ENCODE measurements around the gene DIP2C.

Gene DIP2C

DNA sequence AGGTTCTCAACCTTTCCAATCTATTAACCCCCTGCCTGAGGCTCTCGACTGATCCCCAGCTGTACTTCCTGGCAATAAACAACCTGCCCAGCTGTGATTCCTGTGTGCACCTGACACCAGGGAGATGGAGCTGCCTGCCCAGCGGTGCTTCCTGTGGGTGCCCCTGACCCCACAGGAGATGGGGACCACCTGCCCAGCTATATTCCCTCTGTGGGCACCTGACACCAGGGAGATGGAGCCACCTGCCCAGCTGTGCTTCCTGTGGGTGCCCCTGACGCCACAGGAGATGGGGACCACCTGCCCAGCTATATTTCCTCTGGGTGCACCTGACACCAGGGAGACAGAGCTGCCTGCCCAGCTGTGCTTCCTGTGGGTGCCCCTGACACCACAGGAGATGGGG, 184.0 kb downstream of the DIP2C start:
- H3K4me3 ChIP-seq (ENCODE audit: low read length): no peak overlapping the region
- H3K27me3 ChIP-seq (ENCODE audit: insufficient read depth, low read length): peaks cover 90% of the 10 kb centered on the region
- H3K27ac ChIP-seq (ENCODE audit: low read length): no peak overlapping the region
- no peak overlapping the region for H3K9ac ChIP-seq (ENCODE audit: low read depth, low read length)
- no peaks in the 10 kb centered on the region for H3K36me3 ChIP-seq (ENCODE audit: insufficient read depth, low read depth, low read length)
- H3K4me1 ChIP-seq (ENCODE audit: insufficient read depth, low read length): no peaks in the 10 kb centered on the region
- no peaks in the 10 kb centered on the region for H3K9me3 ChIP-seq (ENCODE audit: insufficient read depth, low read depth, low read length)

DNA sequence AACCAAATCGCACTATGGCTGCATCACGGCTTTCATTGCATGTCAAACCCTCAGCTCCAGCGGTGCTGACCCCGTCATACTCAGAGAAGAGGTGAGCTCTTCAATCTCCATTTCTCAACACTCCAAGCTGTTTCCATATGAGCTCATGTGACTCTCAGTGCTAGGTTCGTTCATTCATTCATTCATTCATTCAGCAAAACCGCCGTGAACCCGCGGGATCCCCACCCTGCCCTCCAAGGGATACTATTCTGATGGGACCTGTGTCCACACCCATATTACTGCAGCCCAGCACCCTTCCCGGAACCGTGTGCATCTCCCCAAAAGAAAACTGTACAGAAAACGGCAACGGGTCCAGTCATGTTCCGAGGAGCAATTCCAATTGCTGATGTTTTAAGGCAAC, 184.7 kb downstream of the DIP2C start:
- H3K4me1 ChIP-seq (ENCODE audit: insufficient read depth, low read length): no peaks in the 10 kb centered on the region
- H3K27ac ChIP-seq (ENCODE audit: low read length): no peak overlapping the region
- H3K27me3 ChIP-seq (ENCODE audit: insufficient read depth, low read length): peaks cover 90% of the 10 kb centered on the region
- H3K9me3 ChIP-seq (ENCODE audit: insufficient read depth, low read depth, low read length): no peaks in the 10 kb centered on the region
- no peak overlapping the region for H3K4me3 ChIP-seq (ENCODE audit: low read length)
- H3K9ac ChIP-seq (ENCODE audit: low read depth, low read length): no peak overlapping the region
- H3K36me3 ChIP-seq (ENCODE audit: insufficient read depth, low read depth, low read length): no peaks in the 10 kb centered on the region

DNA sequence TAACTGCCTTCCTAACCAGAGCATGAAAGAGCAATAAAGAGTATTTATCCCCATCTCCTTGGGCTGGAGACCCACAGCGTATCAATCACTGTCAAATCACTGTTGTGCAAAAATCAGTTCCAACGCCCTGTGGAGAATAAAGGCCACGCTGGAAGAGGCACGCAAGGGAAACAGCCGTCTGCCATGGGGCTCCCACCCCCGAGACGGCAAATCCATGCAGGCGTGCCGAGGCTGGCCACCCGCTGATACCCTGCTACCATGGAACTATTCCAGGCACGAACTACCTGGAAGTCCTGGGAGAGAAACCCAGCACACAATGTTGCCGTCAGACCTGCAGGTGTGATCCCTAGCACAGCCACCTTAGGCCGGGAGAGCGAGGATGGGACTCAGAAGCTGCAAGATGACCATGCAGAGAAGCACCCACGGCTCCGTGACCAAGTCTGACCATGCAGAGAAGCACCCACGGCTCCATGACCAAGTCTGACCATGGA, 185.3 kb downstream of the DIP2C start:
- Histone ChIP-seq H3K27me3 (ENCODE audit: insufficient read depth, low read length) (peaks cover 86% of the 10 kb centered on the region), H3K4me1 (ENCODE audit: insufficient read depth, low read length) (no peaks in the 10 kb centered on the region), H3K27ac (ENCODE audit: low read length) (no peak overlapping the region), H3K36me3 (ENCODE audit: insufficient read depth, low read depth, low read length) (no peaks in the 10 kb centered on the region), H3K9ac (ENCODE audit: low read depth, low read length) (no peak overlapping the region), H3K9me3 (ENCODE audit: insufficient read depth, low read depth, low read length) (no peaks in the 10 kb centered on the region), H3K4me3 (ENCODE audit: low read length) (no peak overlapping the region)

DNA sequence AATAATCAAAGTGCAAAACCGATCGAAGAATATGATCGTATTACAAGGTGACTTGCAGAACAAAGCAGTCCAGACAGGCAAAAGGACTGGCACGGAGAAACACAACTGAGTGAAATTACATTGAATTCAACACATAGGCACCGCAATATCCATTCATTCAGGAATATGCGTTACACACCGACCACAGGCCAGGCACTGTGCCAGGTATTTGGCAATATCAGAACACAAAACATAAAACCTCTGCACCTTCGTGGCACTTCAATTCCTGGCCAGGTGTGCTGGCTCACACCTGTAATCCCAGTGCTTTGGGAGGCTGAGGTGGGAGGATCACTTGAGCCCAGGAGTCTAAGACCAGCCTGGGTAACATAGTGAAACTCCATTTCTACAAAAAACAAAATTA, 187.9 kb downstream of the DIP2C start:
- Histone ChIP-seq H3K9me3 (ENCODE audit: insufficient read depth, low read depth, low read length) (no peaks in the 10 kb centered on the region), H3K4me1 (ENCODE audit: insufficient read depth, low read length) (no peaks in the 10 kb centered on the region), H3K36me3 (ENCODE audit: insufficient read depth, low read depth, low read length) (no peaks in the 10 kb centered on the region), H3K27me3 (ENCODE audit: insufficient read depth, low read length) (peaks cover 60% of the 10 kb centered on the region), H3K27ac (ENCODE audit: low read length) (no peak overlapping the region), H3K4me3 (ENCODE audit: low read length) (no peak overlapping the region), H3K9ac (ENCODE audit: low read depth, low read length) (no peak overlapping the region)

DNA sequence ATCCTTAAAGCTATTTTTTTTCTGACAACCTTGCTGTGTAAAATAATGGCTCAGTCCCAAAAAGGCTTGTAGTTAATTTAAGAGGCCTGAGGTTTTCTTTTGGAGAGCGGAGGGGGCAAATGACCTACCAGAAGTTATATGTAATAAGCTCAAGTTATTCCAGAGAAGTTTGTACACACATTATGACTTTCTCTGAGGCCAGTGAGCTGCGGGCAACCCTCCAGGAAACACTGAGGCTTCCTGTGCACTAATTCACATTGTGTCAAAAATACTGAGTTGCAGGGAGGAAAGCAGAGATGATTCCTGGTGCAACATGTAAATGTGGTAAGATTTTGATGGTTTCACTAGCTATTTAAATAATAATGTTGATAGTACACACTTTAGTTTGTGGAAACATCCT, 188.6 kb downstream of the DIP2C start:
- H3K9me3 ChIP-seq (ENCODE audit: insufficient read depth, low read depth, low read length): no peaks in the 10 kb centered on the region
- no peaks in the 10 kb centered on the region for H3K36me3 ChIP-seq (ENCODE audit: insufficient read depth, low read depth, low read length)
- no peak overlapping the region for H3K4me3 ChIP-seq (ENCODE audit: low read length)
- H3K4me1 ChIP-seq (ENCODE audit: insufficient read depth, low read length): no peaks in the 10 kb centered on the region
- H3K9ac ChIP-seq (ENCODE audit: low read depth, low read length): no peak overlapping the region
- H3K27ac ChIP-seq (ENCODE audit: low read length): no peak overlapping the region
- peaks cover 53% of the 10 kb centered on the region for H3K27me3 ChIP-seq (ENCODE audit: insufficient read depth, low read length)

DNA sequence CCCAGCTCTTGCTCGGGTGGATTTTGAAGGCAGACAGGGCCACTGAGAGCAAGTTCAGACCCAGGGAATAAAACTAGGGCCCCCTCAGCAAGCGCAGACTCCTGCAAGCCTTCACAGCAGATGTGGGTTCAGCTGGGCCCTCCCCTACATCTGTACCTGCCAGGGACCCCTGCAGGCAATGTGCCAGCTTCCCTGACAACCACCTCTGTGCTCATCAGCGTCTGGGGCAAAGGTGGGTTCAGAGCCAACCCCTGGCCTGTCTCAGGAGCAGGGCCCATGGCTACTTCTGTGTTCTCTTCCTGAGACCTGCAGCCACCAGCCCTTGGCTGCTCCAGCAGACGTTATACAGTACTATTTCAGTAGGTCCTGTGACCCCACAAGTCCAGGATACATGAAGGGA, 189.5 kb downstream of the DIP2C start:
- Histone ChIP-seq H3K36me3 (ENCODE audit: insufficient read depth, low read depth, low read length) (no peaks in the 10 kb centered on the region), H3K4me3 (ENCODE audit: low read length) (no peak overlapping the region), H3K4me1 (ENCODE audit: insufficient read depth, low read length) (no peaks in the 10 kb centered on the region), H3K9me3 (ENCODE audit: insufficient read depth, low read depth, low read length) (no peaks in the 10 kb centered on the region), H3K9ac (ENCODE audit: low read depth, low read length) (no peak overlapping the region), H3K27me3 (ENCODE audit: insufficient read depth, low read length) (peaks cover 44% of the 10 kb centered on the region), H3K27ac (ENCODE audit: low read length) (no peak overlapping the region)

DNA sequence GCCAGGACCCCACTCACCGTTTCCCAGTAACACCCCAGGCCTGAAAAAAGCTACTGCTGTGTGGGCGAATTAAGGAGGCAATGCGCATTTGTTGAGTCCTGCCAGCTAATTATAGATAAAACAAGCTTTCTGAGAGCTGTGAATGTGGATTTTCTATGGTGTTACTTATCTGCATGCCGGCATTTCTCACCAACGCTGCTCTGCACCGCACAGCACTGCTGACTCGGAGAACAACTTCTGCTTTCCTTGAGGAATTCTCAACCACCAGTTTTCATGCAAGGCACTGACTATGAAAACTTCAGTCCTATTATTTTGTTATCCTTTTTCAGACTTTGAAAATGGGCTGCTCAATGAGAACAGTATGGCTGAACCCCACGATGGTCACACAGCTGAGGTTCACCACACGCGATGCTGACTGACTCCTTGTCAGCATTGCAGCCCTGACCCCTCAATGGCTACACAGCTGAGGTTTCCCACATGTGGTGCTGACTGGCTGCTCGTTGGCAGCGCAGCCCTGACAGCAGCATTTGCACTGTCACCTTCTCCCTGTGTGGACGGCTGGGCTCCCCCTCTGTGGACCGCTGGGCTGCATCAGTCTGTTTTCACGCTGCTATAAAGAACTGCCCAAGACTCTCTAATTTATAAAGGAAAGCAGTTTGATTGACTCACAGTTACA, 190.6 kb downstream of the DIP2C start:
- no peaks in the 10 kb centered on the region for H3K4me1 ChIP-seq (ENCODE audit: insufficient read depth, low read length)
- no peak overlapping the region for H3K9ac ChIP-seq (ENCODE audit: low read depth, low read length)

DNA sequence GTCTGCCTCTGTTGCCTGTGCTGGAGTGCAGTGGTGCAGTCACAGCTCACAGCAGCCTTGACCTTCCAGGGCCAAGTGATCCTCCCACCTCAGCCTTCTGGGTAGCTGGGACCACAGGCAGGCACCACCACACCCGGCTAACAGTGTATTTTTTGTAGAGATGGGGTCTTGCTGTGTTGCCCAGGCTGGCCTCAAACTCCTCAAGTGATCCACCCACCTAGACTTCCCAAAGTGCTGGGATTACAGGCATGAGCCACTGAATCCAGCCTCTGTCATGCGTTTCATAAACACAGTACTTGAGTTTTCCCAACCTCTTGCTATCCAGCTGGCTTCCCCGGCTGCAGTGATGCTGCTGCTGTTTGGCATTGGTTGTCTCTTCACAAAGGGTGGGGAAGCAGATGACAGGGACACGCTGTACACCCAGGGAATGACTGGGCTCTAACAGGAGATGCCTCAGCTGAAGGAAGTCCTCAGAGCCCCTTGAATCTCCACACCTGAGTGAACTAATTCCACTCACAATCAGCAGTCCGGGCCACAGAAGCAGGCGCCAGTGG, 191.5 kb downstream of the DIP2C start:
- Histone ChIP-seq H3K4me3 (ENCODE audit: low read length) (no peak overlapping the region), H3K36me3 (ENCODE audit: insufficient read depth, low read depth, low read length) (no peaks in the 10 kb centered on the region), H3K27ac (ENCODE audit: low read length) (no peak overlapping the region), H3K9ac (ENCODE audit: low read depth, low read length) (no peak overlapping the region), H3K27me3 (ENCODE audit: insufficient read depth, low read length) (peaks cover 26% of the 10 kb centered on the region), H3K9me3 (ENCODE audit: insufficient read depth, low read depth, low read length) (no peaks in the 10 kb centered on the region), H3K4me1 (ENCODE audit: insufficient read depth, low read length) (peaks cover 3% of the 10 kb centered on the region; the same call in 1 of the 2 replicates)

More for the DNA sequence above, 190.6 kb downstream of the DIP2C start:
- H3K27me3 ChIP-seq (ENCODE audit: insufficient read depth, low read length): peaks cover 33% of the 10 kb centered on the region
- H3K27ac ChIP-seq (ENCODE audit: low read length): no peak overlapping the region
- no peak overlapping the region for H3K4me3 ChIP-seq (ENCODE audit: low read length)
- H3K9me3 ChIP-seq (ENCODE audit: insufficient read depth, low read depth, low read length): no peaks in the 10 kb centered on the region
- no peaks in the 10 kb centered on the region for H3K36me3 ChIP-seq (ENCODE audit: insufficient read depth, low read depth, low read length)

DNA sequence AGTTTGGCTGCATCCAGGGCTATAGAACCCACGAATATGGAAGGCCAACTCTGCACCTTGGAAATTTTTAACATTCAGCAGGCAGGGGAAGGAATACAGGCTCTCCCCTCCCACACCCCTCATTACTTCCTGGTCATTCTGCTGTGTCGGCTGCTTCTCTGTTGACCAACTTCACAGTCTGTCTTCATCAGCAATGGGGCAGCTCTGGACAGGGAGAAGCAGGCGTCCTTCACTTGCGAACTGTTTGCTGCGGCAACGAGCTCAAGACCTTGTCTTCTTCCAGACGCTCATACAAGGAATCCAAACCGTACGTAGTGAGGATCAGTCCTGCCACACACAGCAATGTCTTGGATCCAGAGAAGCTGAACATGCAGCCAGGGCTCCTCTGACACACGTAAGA, 192.2 kb downstream of the DIP2C start:
- no peak overlapping the region for H3K4me3 ChIP-seq (ENCODE audit: low read length)
- no peaks in the 10 kb centered on the region for H3K9me3 ChIP-seq (ENCODE audit: insufficient read depth, low read depth, low read length)
- H3K4me1 ChIP-seq (ENCODE audit: insufficient read depth, low read length): peaks cover 9% of the 10 kb centered on the region; the same call in 1 of the 2 replicates
- H3K36me3 ChIP-seq (ENCODE audit: insufficient read depth, low read depth, low read length): no peaks in the 10 kb centered on the region
- H3K27ac ChIP-seq (ENCODE audit: low read length): no peak overlapping the region
- no peak overlapping the region for H3K9ac ChIP-seq (ENCODE audit: low read depth, low read length)
- peaks cover 25% of the 10 kb centered on the region for H3K27me3 ChIP-seq (ENCODE audit: insufficient read depth, low read length)

DNA sequence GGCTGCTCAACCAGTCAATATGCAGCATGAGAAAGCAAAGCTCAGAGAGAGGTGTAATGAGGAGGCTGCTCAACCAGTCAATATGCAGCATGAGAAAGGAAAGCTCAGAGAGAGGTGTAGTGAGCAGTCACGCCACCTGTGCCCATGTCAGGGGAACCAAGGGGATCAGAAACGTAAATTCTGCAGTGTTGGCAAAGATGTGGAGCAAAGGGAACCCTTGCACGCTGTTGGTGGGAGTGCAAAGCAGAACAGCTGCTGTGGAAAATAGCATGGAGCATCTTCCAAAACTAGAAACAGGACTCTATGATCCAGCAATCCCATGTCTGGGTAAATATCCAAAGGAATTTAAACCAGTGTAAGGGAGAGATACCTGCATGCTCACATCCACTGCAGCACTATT, 194.9 kb downstream of the DIP2C start:
- Histone ChIP-seq H3K9ac (ENCODE audit: low read depth, low read length) (no peak overlapping the region), H3K4me3 (ENCODE audit: low read length) (no peak overlapping the region), H3K27me3 (ENCODE audit: insufficient read depth, low read length) (peaks cover 8% of the 10 kb centered on the region; the same call in 1 of the 2 replicates), H3K9me3 (ENCODE audit: insufficient read depth, low read depth, low read length) (no peaks in the 10 kb centered on the region), H3K36me3 (ENCODE audit: insufficient read depth, low read depth, low read length) (no peaks in the 10 kb centered on the region), H3K4me1 (ENCODE audit: insufficient read depth, low read length) (peaks cover 28% of the 10 kb centered on the region), H3K27ac (ENCODE audit: low read length) (no peak overlapping the region)

DNA sequence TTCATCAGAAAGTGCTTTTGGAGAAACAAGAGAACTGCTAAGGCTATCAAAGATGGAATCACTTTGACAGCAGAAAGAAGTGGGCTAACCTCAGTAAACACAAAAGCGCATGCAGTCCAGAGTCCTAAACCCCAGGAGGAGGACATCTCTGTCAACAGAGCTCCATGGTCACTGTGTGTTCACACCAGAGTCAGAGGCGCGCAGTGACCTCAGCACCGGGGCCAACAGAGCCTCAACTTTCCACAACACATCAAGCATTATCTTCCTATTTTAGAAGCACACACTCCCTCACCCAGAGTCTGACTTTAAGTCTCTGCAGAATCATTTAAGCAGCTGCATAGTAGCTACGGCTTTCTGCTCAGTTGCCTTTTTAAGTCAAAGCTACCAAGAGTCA, 195.3 kb downstream of the DIP2C start:
- Histone ChIP-seq H3K36me3 (ENCODE audit: insufficient read depth, low read depth, low read length) (no peaks in the 10 kb centered on the region), H3K9me3 (ENCODE audit: insufficient read depth, low read depth, low read length) (no peaks in the 10 kb centered on the region), H3K4me3 (ENCODE audit: low read length) (no peak overlapping the region), H3K4me1 (ENCODE audit: insufficient read depth, low read length) (peaks cover 28% of the 10 kb centered on the region), H3K27ac (ENCODE audit: low read length) (no peak overlapping the region), H3K9ac (ENCODE audit: low read depth, low read length) (no peak overlapping the region), H3K27me3 (ENCODE audit: insufficient read depth, low read length) (peaks cover 8% of the 10 kb centered on the region; the same call in 1 of the 2 replicates)

DNA sequence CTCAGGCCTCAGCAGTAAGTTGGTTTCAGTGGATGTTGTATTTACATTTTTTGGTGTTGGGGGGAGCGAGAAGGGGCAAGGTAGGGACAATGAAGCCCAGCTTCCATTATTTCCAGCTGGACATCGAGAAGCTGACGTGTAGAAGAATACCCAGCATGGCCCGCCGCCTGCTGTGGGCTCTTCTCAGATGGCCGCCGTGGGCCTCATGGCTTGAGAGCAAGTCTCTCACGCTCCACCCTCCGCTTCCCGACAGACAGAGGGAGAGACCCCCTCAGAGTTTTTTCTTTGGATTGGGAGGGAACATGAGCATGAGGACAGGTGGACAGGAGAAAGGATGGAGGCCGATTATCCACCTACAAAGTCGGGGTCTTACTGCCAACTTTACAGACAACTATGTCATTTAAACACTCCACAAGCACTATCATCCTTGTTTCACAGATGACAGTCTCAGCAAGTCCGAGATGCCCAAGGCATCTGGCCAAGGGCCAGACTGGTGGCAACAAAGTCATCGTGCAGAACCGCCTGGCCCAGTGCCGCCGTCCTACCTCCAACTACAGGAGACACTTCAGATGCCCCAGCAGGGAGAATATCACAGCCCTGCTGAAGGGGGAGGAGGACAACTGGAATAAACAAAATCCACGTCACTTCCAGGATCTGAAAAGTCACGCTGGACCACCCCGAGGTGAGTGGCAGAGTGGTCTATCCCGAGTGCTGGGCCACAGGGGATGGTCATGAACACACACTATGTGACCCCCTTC, 195.9 kb downstream of the DIP2C start:
- no peaks in the 10 kb centered on the region for H3K9me3 ChIP-seq (ENCODE audit: insufficient read depth, low read depth, low read length)
- H3K4me1 ChIP-seq (ENCODE audit: insufficient read depth, low read length): peaks cover 28% of the 10 kb centered on the region
- H3K27ac ChIP-seq (ENCODE audit: low read length): no peak overlapping the region
- no peak overlapping the region for H3K9ac ChIP-seq (ENCODE audit: low read depth, low read length)
- H3K4me3 ChIP-seq (ENCODE audit: low read length): no peak overlapping the region
- no peaks in the 10 kb centered on the region for H3K36me3 ChIP-seq (ENCODE audit: insufficient read depth, low read depth, low read length)
- peaks cover 8% of the 10 kb centered on the region; the same call in 1 of the 2 replicates for H3K27me3 ChIP-seq (ENCODE audit: insufficient read depth, low read length)

Measured in iPS-20b (cell line).